Measurements from ENCODE around the gene BDKRB2.

The BDKRB2 gene

GRCh38 chr14:96206461-96206860 lies 1.8 kb downstream of the BDKRB2 start:
- Histone ChIP-seq H3K27ac (ENCODE audit: low read length) (no peak overlapping the region), H4K20me1 (ENCODE audit: insufficient read depth, low read length) (no peaks in the 10 kb centered on the region), H3K9me3 (ENCODE audit: insufficient read depth, low read length, severe bottlenecking) (no peaks in the 10 kb centered on the region), H3K4me3 (ENCODE audit: low read depth in 1 of 2, low read length in 2 of 2) (no peak overlapping the region), H3K4me1 (ENCODE audit: insufficient read depth, low read length) (no peaks in the 10 kb centered on the region), H3K9ac (ENCODE audit: low read depth, low read length) (no peak overlapping the region), H3K4me2 (ENCODE audit: insufficient read depth, low read length) (no peak overlapping the region), H3K79me2 (ENCODE audit: insufficient read depth, low read length) (no peaks in the 10 kb centered on the region), H3K36me3 (ENCODE audit: insufficient read depth, low read length) (no peaks in the 10 kb centered on the region), H2AFZ (ENCODE audit: low read depth, low read length) (no peak overlapping the region), H3K27me3 (ENCODE audit: insufficient read depth, low read length, poor library complexity) (peaks cover 15% of the 10 kb centered on the region)
- no peak for TF ChIP-seq EZH2 (IDR thresholded peaks at IDR 0.05; ENCODE audit: borderline replicate concordance, low read depth, low read length, severe bottlenecking)
- TF ChIP-seq, protein P1, sequence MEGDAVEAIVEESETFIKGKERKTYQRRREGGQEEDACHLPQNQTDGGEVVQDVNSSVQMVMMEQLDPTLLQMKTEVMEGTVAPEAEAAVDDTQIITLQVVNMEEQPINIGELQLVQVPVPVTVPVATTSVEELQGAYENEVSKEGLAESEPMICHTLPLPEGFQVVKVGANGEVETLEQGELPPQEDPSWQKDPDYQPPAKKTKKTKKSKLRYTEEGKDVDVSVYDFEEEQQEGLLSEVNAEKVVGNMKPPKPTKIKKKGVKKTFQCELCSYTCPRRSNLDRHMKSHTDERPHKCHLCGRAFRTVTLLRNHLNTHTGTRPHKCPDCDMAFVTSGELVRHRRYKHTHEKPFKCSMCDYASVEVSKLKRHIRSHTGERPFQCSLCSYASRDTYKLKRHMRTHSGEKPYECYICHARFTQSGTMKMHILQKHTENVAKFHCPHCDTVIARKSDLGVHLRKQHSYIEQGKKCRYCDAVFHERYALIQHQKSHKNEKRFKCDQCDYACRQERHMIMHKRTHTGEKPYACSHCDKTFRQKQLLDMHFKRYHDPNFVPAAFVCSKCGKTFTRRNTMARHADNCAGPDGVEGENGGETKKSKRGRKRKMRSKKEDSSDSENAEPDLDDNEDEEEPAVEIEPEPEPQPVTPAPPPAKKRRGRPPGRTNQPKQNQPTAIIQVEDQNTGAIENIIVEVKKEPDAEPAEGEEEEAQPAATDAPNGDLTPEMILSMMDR (IDR thresholded peaks at IDR 0.05; ENCODE audit: borderline replicate concordance, extremely low read depth, low read length, poor library complexity, severe bottlenecking), result no peak
- DNase-seq (no peak), ATAC-seq (ENCODE audit: insufficient read depth, low read depth) (no peak)

DNA sequence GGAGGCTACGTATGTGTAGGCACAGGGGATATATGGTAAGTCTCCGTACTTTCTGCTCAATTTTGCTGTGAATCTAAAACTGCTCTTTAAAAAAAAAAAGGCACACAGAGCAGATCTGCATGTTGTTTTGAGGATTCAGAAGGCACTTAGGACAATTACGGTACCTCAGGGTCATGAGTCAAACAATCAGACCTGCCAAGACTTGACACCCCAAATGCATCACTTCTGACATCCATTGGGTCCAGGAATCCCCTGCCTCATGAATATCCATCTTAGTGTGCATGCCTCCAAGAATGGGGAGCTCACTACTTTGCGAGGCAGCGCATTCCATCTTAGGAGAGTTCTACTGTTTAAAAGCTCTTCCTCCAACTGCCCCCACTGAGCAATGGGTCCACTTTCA lies 3.0 kb downstream of the BDKRB2 start:
- TF ChIP-seq, protein P1 (IDR thresholded peaks at IDR 0.05; ENCODE audit: borderline replicate concordance, extremely low read depth, low read length, poor library complexity, severe bottlenecking), result no peak
- no peak for TF ChIP-seq EZH2 (IDR thresholded peaks at IDR 0.05; ENCODE audit: borderline replicate concordance, low read depth, low read length, severe bottlenecking)
- DNase-seq (no peak), ATAC-seq (ENCODE audit: insufficient read depth, low read depth) (no peak)
- H3K4me1 ChIP-seq (ENCODE audit: insufficient read depth, low read length), result no peaks in the 10 kb centered on the region
- no peak overlapping the region for H3K4me3 ChIP-seq (ENCODE audit: low read depth in 1 of 2, low read length in 2 of 2)
- no peaks in the 10 kb centered on the region for H3K79me2 ChIP-seq (ENCODE audit: insufficient read depth, low read length)
- no peak overlapping the region for H2AFZ ChIP-seq (ENCODE audit: low read depth, low read length)
- no peaks in the 10 kb centered on the region for H3K9me3 ChIP-seq (ENCODE audit: insufficient read depth, low read length, severe bottlenecking)
- H3K9ac ChIP-seq (ENCODE audit: low read depth, low read length), result no peak overlapping the region
- H3K4me2 ChIP-seq (ENCODE audit: insufficient read depth, low read length), result no peak overlapping the region
- no peaks in the 10 kb centered on the region for H3K36me3 ChIP-seq (ENCODE audit: insufficient read depth, low read length)
- no peaks in the 10 kb centered on the region for H4K20me1 ChIP-seq (ENCODE audit: insufficient read depth, low read length)
- H3K27me3 ChIP-seq (ENCODE audit: insufficient read depth, low read length, poor library complexity), result peaks cover 13% of the 10 kb centered on the region
- H3K27ac ChIP-seq (ENCODE audit: low read length), result no peak overlapping the region

GRCh38 chr14:96208739-96209138 lies 4.1 kb downstream of the BDKRB2 start:
- Histone ChIP-seq H2AFZ (ENCODE audit: low read depth, low read length) (no peak overlapping the region), H3K4me2 (ENCODE audit: insufficient read depth, low read length) (no peak overlapping the region), H3K4me3 (ENCODE audit: low read depth in 1 of 2, low read length in 2 of 2) (no peak overlapping the region), H3K9ac (ENCODE audit: low read depth, low read length) (no peak overlapping the region), H3K79me2 (ENCODE audit: insufficient read depth, low read length) (no peaks in the 10 kb centered on the region), H4K20me1 (ENCODE audit: insufficient read depth, low read length) (no peaks in the 10 kb centered on the region), H3K4me1 (ENCODE audit: insufficient read depth, low read length) (no peaks in the 10 kb centered on the region), H3K27ac (ENCODE audit: low read length) (no peak overlapping the region), H3K27me3 (ENCODE audit: insufficient read depth, low read length, poor library complexity) (peaks cover 13% of the 10 kb centered on the region), H3K9me3 (ENCODE audit: insufficient read depth, low read length, severe bottlenecking) (no peaks in the 10 kb centered on the region), H3K36me3 (ENCODE audit: insufficient read depth, low read length) (no peaks in the 10 kb centered on the region)
- ATAC-seq (ENCODE audit: insufficient read depth, low read depth), result no peak
- TF ChIP-seq EZH2 (IDR thresholded peaks at IDR 0.05; ENCODE audit: borderline replicate concordance, low read depth, low read length, severe bottlenecking), result no peak
- TF ChIP-seq, protein P1 (IDR thresholded peaks at IDR 0.05; ENCODE audit: borderline replicate concordance, extremely low read depth, low read length, poor library complexity, severe bottlenecking), result no peak
- no peak for DNase-seq

DNA sequence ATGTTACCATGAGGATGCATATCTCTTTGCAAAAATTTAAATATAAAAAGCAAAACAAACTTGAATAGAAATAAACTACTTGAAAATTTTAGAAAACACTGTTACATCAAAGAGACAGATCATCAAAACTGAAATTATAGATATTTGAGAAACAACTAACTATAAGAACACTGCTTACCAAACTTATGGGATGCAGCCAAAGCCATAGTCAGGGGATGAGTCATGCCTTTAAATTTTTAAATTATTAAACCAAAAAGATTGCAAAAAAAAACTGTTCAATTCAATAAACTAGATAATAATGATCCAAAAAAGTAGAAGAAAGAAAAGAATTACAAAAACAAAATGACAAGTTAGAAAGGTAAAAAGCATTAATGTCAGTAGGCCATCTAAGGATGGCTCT lies 7.5 kb downstream of the BDKRB2 start:
- H3K4me1 ChIP-seq (ENCODE audit: insufficient read depth, low read length), result no peaks in the 10 kb centered on the region
- H4K20me1 ChIP-seq (ENCODE audit: insufficient read depth, low read length), result no peaks in the 10 kb centered on the region
- H3K27me3 ChIP-seq (ENCODE audit: insufficient read depth, low read length, poor library complexity), result peaks cover 18% of the 10 kb centered on the region
- no peaks in the 10 kb centered on the region for H3K9me3 ChIP-seq (ENCODE audit: insufficient read depth, low read length, severe bottlenecking)
- no peak overlapping the region for H3K4me2 ChIP-seq (ENCODE audit: insufficient read depth, low read length)
- H2AFZ ChIP-seq (ENCODE audit: low read depth, low read length), result no peak overlapping the region
- no peak overlapping the region for H3K4me3 ChIP-seq (ENCODE audit: low read depth in 1 of 2, low read length in 2 of 2)
- no peaks in the 10 kb centered on the region for H3K79me2 ChIP-seq (ENCODE audit: insufficient read depth, low read length)
- TF ChIP-seq, protein P1 (IDR thresholded peaks at IDR 0.05; ENCODE audit: borderline replicate concordance, extremely low read depth, low read length, poor library complexity, severe bottlenecking), result no peak
- no peak for TF ChIP-seq EZH2 (IDR thresholded peaks at IDR 0.05; ENCODE audit: borderline replicate concordance, low read depth, low read length, severe bottlenecking)
- DNase-seq (no peak), ATAC-seq (ENCODE audit: insufficient read depth, low read depth) (no peak)
- H3K27ac ChIP-seq (ENCODE audit: low read length), result no peak overlapping the region
- H3K36me3 ChIP-seq (ENCODE audit: insufficient read depth, low read length), result no peaks in the 10 kb centered on the region
- H3K9ac ChIP-seq (ENCODE audit: low read depth, low read length), result no peak overlapping the region
